MM.1S (cell line): ENCODE results near the gene TSHZ3.

Source experiments
- DNase-seq: peaks from one replicate; pipeline ENCODE4 v3.0.0-alpha.2; 2015
- H2AFZ ChIP-seq: fragments of 300-600 bp; sonication (generic); 2 replicates; pipeline ENCODE4 v1.6.0; 2016; ENCODE audit warnings: antibody characterized with exemption, low read length
- H3F3A ChIP-seq: fragments of 300-600 bp; sonication (generic); 2 replicates; pipeline ENCODE4 v1.6.1; 2016; ENCODE audit warnings: mild to moderate bottlenecking, antibody characterized with exemption, low read length, moderate library complexity, mixed read lengths; ENCODE audit not compliant: insufficient read depth
- H3K27ac ChIP-seq: fragments of 300-600 bp; sonication (generic); 2 replicates; pipeline ENCODE4 v1.5.1; 2016; ENCODE audit warnings: mild to moderate bottlenecking, low read length
- H3K27me3 ChIP-seq: fragments of 300-600 bp; sonication (generic); replicated peaks from 2 replicates; pipeline ENCODE4 v1.6.0; 2016; ENCODE audit warnings: low read length; ENCODE audit not compliant: insufficient read depth
- H3K36me3 ChIP-seq: fragments of 300-600 bp; sonication (generic); replicated peaks from 2 replicates; pipeline ENCODE4 v1.6.1; 2016; ENCODE audit warnings: mild to moderate bottlenecking, low read length, mixed read lengths; ENCODE audit not compliant: insufficient read depth
- H3K4me1 ChIP-seq: fragments of 300-600 bp; sonication (generic); 2 replicates; pipeline ENCODE4 v1.6.1; 2016; ENCODE audit warnings: low read length, mixed read lengths
- H3K4me2 ChIP-seq: fragments of 300-600 bp; sonication (generic); 2 replicates; pipeline ENCODE4 v1.6.0; 2016; ENCODE audit warnings: low read depth, low read length
- H3K4me3 ChIP-seq: fragments of 300-600 bp; sonication (generic); 2 replicates; pipeline ENCODE4 v1.5.1; 2016; ENCODE audit warnings: low read length, mixed read lengths
- H3K79me2 ChIP-seq: fragments of 300-600 bp; sonication (generic); 2 replicates; pipeline ENCODE4 v1.6.1; 2016; ENCODE audit warnings: mixed run types, low read length, mixed read lengths
- H3K9ac ChIP-seq: fragments of 300-600 bp; sonication (generic); 2 replicates; pipeline ENCODE4 v1.6.1; 2016; ENCODE audit warnings: low read length, mixed read lengths
- H3K9me2 ChIP-seq: fragments of 300-600 bp; sonication (generic); replicated peaks from 2 replicates; pipeline ENCODE4 v1.6.1; 2016; ENCODE audit warnings: mild to moderate bottlenecking, low read length, mixed read lengths; ENCODE audit not compliant: insufficient read depth
- H3K9me3 ChIP-seq: fragments of 300-600 bp; sonication (generic); replicated peaks from 2 replicates; pipeline ENCODE4 v1.6.1; 2016; ENCODE audit warnings: mild to moderate bottlenecking, low read length, mixed read lengths; ENCODE audit not compliant: insufficient read depth
- H4K20me1 ChIP-seq: fragments of 300-600 bp; sonication (generic); 2 replicates; pipeline ENCODE4 v1.6.1; 2016; ENCODE audit warnings: mild to moderate bottlenecking, low read length, moderate library complexity, mixed read lengths; ENCODE audit not compliant: insufficient read depth
- CTCF ChIP-seq: fragments of 300-600 bp; sonication (generic); IDR thresholded peaks from 2 replicates; pipeline ENCODE4 v1.5.1; 2016; ENCODE audit warnings: antibody characterized with exemption, low read length, mixed read lengths
- EZH2 ChIP-seq: fragments of 300-600 bp; sonication (generic); optimal IDR thresholded peaks from 2 replicates; pipeline ENCODE3; 2017; ENCODE audit warnings: low read depth, mild to moderate bottlenecking, antibody characterized with exemption, low read length, mixed read lengths
- EZH2phosphoT487 ChIP-seq: fragments of 300-600 bp; sonication (generic); IDR thresholded peaks from 2 replicates; pipeline ENCODE4 v1.6.1; 2018; ENCODE audit warnings: antibody characterized with exemption, low read length

Gene TSHZ3

GRCh38 chr19:31378404-31378803 is 29.2 kb upstream of the TSHZ3 start:
- Histone ChIP-seq H3K79me2 (no peaks in the 10 kb centered on the region), H3K4me3 (no peak overlapping the region), H3K36me3 (no peaks in the 10 kb centered on the region), H3K27me3 (peaks cover 4% of the 10 kb centered on the region; the same call in 1 of the 2 replicates), H2AFZ (no peak overlapping the region), H3K27ac (no peak overlapping the region), H3K9me2 (no peaks in the 10 kb centered on the region), H3K4me1 (no peaks in the 10 kb centered on the region), H3K4me2 (no peak overlapping the region), H3K9me3 (no peaks in the 10 kb centered on the region), H4K20me1 (no peaks in the 10 kb centered on the region), H3F3A (no peaks in the 10 kb centered on the region), H3K9ac (no peak overlapping the region)
- TF ChIP-seq EZH2 (no peak), CTCF (no peak), EZH2phosphoT487 (no peak)
- no peak for DNase-seq

- no peaks in the 10 kb centered on the region for H3F3A ChIP-seq
- H3K4me3 ChIP-seq, result no peak overlapping the region
- no peak overlapping the region for H3K9ac ChIP-seq
- no peak overlapping the region for H3K27ac ChIP-seq
- no peak overlapping the region for H3K4me2 ChIP-seq
- no peaks in the 10 kb centered on the region for H3K79me2 ChIP-seq
- no peaks in the 10 kb centered on the region for H3K9me2 ChIP-seq
- no peaks in the 10 kb centered on the region for H4K20me1 ChIP-seq
- H3K36me3 ChIP-seq, result no peaks in the 10 kb centered on the region
- peaks cover 4% of the 10 kb centered on the region; the same call in 1 of the 2 replicates for H3K27me3 ChIP-seq
- no peak for DNase-seq
- no peak for TF ChIP-seq CTCF
- TF ChIP-seq EZH2, result no peak
- TF ChIP-seq EZH2phosphoT487, result no peak
- H2AFZ ChIP-seq, result no peak overlapping the region
- H3K4me1 ChIP-seq, result no peaks in the 10 kb centered on the region
- no peaks in the 10 kb centered on the region for H3K9me3 ChIP-seq
These were observed 28.5 kb upstream of the TSHZ3 start for GRCh38 chr19:31377736-31378135.

GRCh38 chr19:31372246-31372781 is 23.1 kb upstream of the TSHZ3 start:
- no peaks in the 10 kb centered on the region for H4K20me1 ChIP-seq
- H3K9me3 ChIP-seq, result no peaks in the 10 kb centered on the region
- DNase-seq, result no peak
- H3K4me2 ChIP-seq, result no peak overlapping the region
- H3K27me3 ChIP-seq, result peaks cover 7% of the 10 kb centered on the region; the same call in 1 of the 2 replicates
- no peaks in the 10 kb centered on the region for H3F3A ChIP-seq
- H2AFZ ChIP-seq, result no peak overlapping the region
- H3K27ac ChIP-seq, result no peak overlapping the region
- H3K9ac ChIP-seq, result no peak overlapping the region
- H3K9me2 ChIP-seq, result no peaks in the 10 kb centered on the region
- TF ChIP-seq CTCF (no peak), EZH2phosphoT487 (no peak), EZH2 (no peak)
- H3K4me3 ChIP-seq, result no peak overlapping the region
- H3K4me1 ChIP-seq, result no peaks in the 10 kb centered on the region
- no peaks in the 10 kb centered on the region for H3K36me3 ChIP-seq
- H3K79me2 ChIP-seq, result no peaks in the 10 kb centered on the region
